Smooth muscle cell of the umbilical artery (primary cell): ENCODE results near the gene CFAP46. TPM values are rescaled to one million over a fixed set of nuclear protein-coding genes. Genes with fewer than 3 reads are reported as not detected.

Source experiments
- total RNA-seq: library from RNA; depleted of rRNA; stranded (reverse); fragments of >200 nt; gene quantifications from 2 replicates; pipeline ENCODE4 v1.2.3, GENCODE V29; 2014

Gene CFAP46
- total RNA-seq, result 1.2 and 2.2 TPM in 2 replicates

GRCh38 chr10:132942101-132943057 lies at the start of gene CFAP46:
Gene CFAP46 (minus strand): TSS chr10:132942570. CDS start chr10:132942484, 86 bp downstream.

GRCh38 chr10:132785723-132786475 lies 156.5 kb downstream of the CFAP46 start, which contains the start of gene NKX6-2:
Gene NKX6-2 (minus strand): TSS chr10:132786147. CDS start chr10:132785948, 199 bp downstream.

Other genes with a start within 250 kb of the CFAP46 start
- not detected in 2 replicates for gene NKX6-2, start 156.4 kb downstream of the CFAP46 start, total RNA-seq
- gene ADGRA1, start 145.4 kb upstream of the CFAP46 start, total RNA-seq, result not detected in 2 replicates
- gene KNDC1, start 217.6 kb upstream of the CFAP46 start, total RNA-seq, result 2.0 and 3.0 TPM in 2 replicates